Activated naive CD4-positive, alpha-beta T cell treated with anti-CD3 and anti-CD28 coated beads, Interleukin-2, amount 50 U/mL, for 24 hours (primary cell): ENCODE data around the gene CHRNB2.

Experiments used
- H3K27ac Mint-ChIP-seq: one replicate; pipeline ENCODE4 v1.8.0; 2021; ENCODE audit warnings: mild to moderate bottlenecking, mixed read lengths
- H3K27me3 Mint-ChIP-seq: one replicate; pipeline ENCODE4 v1.8.0; 2021; ENCODE audit warnings: mixed read lengths
- H3K36me3 Mint-ChIP-seq: one replicate; pipeline ENCODE4 v1.8.0; 2021; ENCODE audit warnings: mixed read lengths
- H3K4me1 Mint-ChIP-seq: one replicate; pipeline ENCODE4 v1.8.0; 2021; ENCODE audit warnings: mixed read lengths
- H3K4me3 Mint-ChIP-seq: one replicate; pipeline ENCODE4 v1.8.0; 2021; ENCODE audit warnings: mild to moderate bottlenecking, mixed read lengths
- H3K9me3 Mint-ChIP-seq: one replicate; pipeline ENCODE4 v1.8.0; 2021; ENCODE audit warnings: mixed read lengths

Gene CHRNB2

GRCh38 chr1:154608397-154609270, 41.1 kb downstream of the CHRNB2 start:
- peak overlapping the region; percentile 97 for H3K27ac Mint-ChIP-seq
- H3K27me3 Mint-ChIP-seq = no peaks in the 10 kb centered on the region
- H3K36me3 Mint-ChIP-seq = peaks cover 5% of the 10 kb centered on the region
- H3K4me3 Mint-ChIP-seq = peak overlapping the region; percentile 92
- H3K9me3 Mint-ChIP-seq = no peaks in the 10 kb centered on the region
- peaks cover 67% of the 10 kb centered on the region for H3K4me1 Mint-ChIP-seq

GRCh38 chr1:154609398-154610380, 42.1 kb downstream of the CHRNB2 start:
- Mint-ChIP-seq H3K27ac (peak overlapping the region; percentile 85), H3K27me3 (no peaks in the 10 kb centered on the region), H3K9me3 (no peaks in the 10 kb centered on the region), H3K36me3 (peaks cover 4% of the 10 kb centered on the region), H3K4me3 (peak overlapping the region; percentile 92), H3K4me1 (peaks cover 64% of the 10 kb centered on the region)

- Mint-ChIP-seq H3K9me3 (no peaks in the 10 kb centered on the region), H3K27ac (peak overlapping the region; percentile 84), H3K4me1 (peaks cover 65% of the 10 kb centered on the region), H3K36me3 (no peaks in the 10 kb centered on the region), H3K4me3 (peak overlapping the region; percentile 47), H3K27me3 (no peaks in the 10 kb centered on the region)
These were observed 43.7 kb downstream of the CHRNB2 start for GRCh38 chr1:154611150-154611862.

GRCh38 chr1:154614247-154614646, 46.7 kb downstream of the CHRNB2 start:
- Mint-ChIP-seq H3K27ac (no peak overlapping the region), H3K4me3 (no peak overlapping the region), H3K36me3 (peaks cover 4% of the 10 kb centered on the region), H3K27me3 (no peaks in the 10 kb centered on the region), H3K9me3 (no peaks in the 10 kb centered on the region), H3K4me1 (peaks cover 68% of the 10 kb centered on the region)

GRCh38 chr1:154614901-154615300, 47.3 kb downstream of the CHRNB2 start:
- Mint-ChIP-seq H3K4me1 (peaks cover 68% of the 10 kb centered on the region), H3K27me3 (no peaks in the 10 kb centered on the region), H3K36me3 (peaks cover 4% of the 10 kb centered on the region), H3K27ac (no peak overlapping the region), H3K4me3 (peak overlapping the region; percentile 30), H3K9me3 (no peaks in the 10 kb centered on the region)

- Mint-ChIP-seq H3K27me3 (no peaks in the 10 kb centered on the region), H3K27ac (no peak overlapping the region), H3K4me1 (peaks cover 67% of the 10 kb centered on the region), H3K9me3 (no peaks in the 10 kb centered on the region), H3K4me3 (no peak overlapping the region), H3K36me3 (peaks cover 4% of the 10 kb centered on the region)
These were observed 47.8 kb downstream of the CHRNB2 start for GRCh38 chr1:154615411-154615810.

GRCh38 chr1:154616659-154617345, 49.2 kb downstream of the CHRNB2 start:
- H3K4me1 Mint-ChIP-seq = peaks cover 61% of the 10 kb centered on the region
- H3K4me3 Mint-ChIP-seq = no peak overlapping the region
- H3K9me3 Mint-ChIP-seq = no peaks in the 10 kb centered on the region
- no peak overlapping the region for H3K27ac Mint-ChIP-seq
- peaks cover 4% of the 10 kb centered on the region for H3K36me3 Mint-ChIP-seq
- no peaks in the 10 kb centered on the region for H3K27me3 Mint-ChIP-seq

- Mint-ChIP-seq H3K27ac (no peak overlapping the region), H3K27me3 (no peaks in the 10 kb centered on the region)
These were observed 51.8 kb downstream of the CHRNB2 start for GRCh38 chr1:154619181-154619948.

GRCh38 chr1:154620751-154621150, 53.2 kb downstream of the CHRNB2 start:
- peaks cover 74% of the 10 kb centered on the region for H3K4me1 Mint-ChIP-seq
- no peaks in the 10 kb centered on the region for H3K9me3 Mint-ChIP-seq
- no peak overlapping the region for H3K27ac Mint-ChIP-seq
- H3K27me3 Mint-ChIP-seq = no peaks in the 10 kb centered on the region
- peaks cover 4% of the 10 kb centered on the region for H3K36me3 Mint-ChIP-seq
- no peak overlapping the region for H3K4me3 Mint-ChIP-seq

More at GRCh38 chr1:154619181-154619948, 51.8 kb downstream of the CHRNB2 start:
- peaks cover 4% of the 10 kb centered on the region for H3K36me3 Mint-ChIP-seq
- no peak overlapping the region for H3K4me3 Mint-ChIP-seq
- peaks cover 77% of the 10 kb centered on the region for H3K4me1 Mint-ChIP-seq
- no peaks in the 10 kb centered on the region for H3K9me3 Mint-ChIP-seq

GRCh38 chr1:154621875-154622274, 54.3 kb downstream of the CHRNB2 start:
- Mint-ChIP-seq H3K9me3 (no peaks in the 10 kb centered on the region), H3K4me1 (peaks cover 71% of the 10 kb centered on the region), H3K4me3 (peak overlapping the region; percentile 20), H3K27ac (no peak overlapping the region), H3K27me3 (no peaks in the 10 kb centered on the region), H3K36me3 (peaks cover 8% of the 10 kb centered on the region)

GRCh38 chr1:154622503-154623039, 55.0 kb downstream of the CHRNB2 start:
- H3K4me3 Mint-ChIP-seq = no peak overlapping the region
- H3K27me3 Mint-ChIP-seq = no peaks in the 10 kb centered on the region
- H3K27ac Mint-ChIP-seq = peak overlapping the region; percentile 32
- H3K4me1 Mint-ChIP-seq = peaks cover 69% of the 10 kb centered on the region
- H3K36me3 Mint-ChIP-seq = peaks cover 9% of the 10 kb centered on the region
- no peaks in the 10 kb centered on the region for H3K9me3 Mint-ChIP-seq

- peak overlapping the region; percentile 32 for H3K27ac Mint-ChIP-seq
- H3K4me1 Mint-ChIP-seq = peaks cover 68% of the 10 kb centered on the region
- no peaks in the 10 kb centered on the region for H3K27me3 Mint-ChIP-seq
- H3K4me3 Mint-ChIP-seq = no peak overlapping the region
- peaks cover 7% of the 10 kb centered on the region for H3K36me3 Mint-ChIP-seq
- no peaks in the 10 kb centered on the region for H3K9me3 Mint-ChIP-seq
These were observed 55.8 kb downstream of the CHRNB2 start for GRCh38 chr1:154623358-154623757.

DNA sequence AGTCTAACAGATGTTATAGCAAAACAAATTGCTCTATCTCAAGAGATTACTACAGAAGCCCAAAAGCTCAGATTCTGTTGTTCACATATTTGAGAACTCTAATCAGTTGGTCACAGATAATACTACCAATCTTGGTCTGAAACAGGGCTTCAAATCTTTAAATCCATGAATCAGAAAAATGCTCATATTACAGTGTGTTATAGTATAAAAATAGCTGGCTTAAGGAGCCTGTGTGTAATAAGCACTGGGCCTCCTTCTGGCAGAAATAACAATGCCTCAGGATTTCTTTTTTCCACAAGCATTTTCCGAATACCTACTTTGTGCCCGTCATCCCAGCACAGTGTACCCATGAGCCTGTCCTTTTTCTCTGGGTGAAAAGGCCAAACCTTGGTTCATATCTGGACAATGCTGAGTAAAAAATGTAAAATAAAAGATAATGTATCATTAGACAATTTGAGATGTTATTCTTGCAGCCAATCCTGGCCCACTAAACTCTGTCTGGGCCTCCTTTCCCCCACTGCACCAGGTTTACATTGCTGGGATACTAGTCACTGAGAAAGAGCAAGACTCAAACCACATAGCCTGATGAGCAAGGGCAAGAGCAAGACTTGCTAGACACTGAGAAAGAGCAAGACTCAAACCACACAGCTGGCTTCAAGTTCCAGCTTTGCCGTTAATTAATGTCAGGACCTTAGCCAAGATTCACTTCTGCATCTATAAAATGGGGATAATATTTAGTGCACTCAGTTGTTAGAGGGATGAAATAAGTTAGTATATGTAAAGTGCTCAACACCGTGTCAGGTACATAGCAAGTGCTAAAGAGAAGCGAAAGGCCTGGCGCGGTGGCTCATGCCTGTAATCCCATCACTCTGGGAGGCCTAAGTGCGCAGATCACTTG, 57.4 kb downstream of the CHRNB2 start:
- H3K27ac Mint-ChIP-seq = no peak overlapping the region
- H3K27me3 Mint-ChIP-seq = no peaks in the 10 kb centered on the region
- peak overlapping the region; percentile 49 for H3K4me3 Mint-ChIP-seq
- peaks cover 61% of the 10 kb centered on the region for H3K4me1 Mint-ChIP-seq
- H3K9me3 Mint-ChIP-seq = peaks cover 9% of the 10 kb centered on the region
- H3K36me3 Mint-ChIP-seq = peaks cover 9% of the 10 kb centered on the region
